ENCODE results near the gene HOXA6. TPM values are rescaled to one million over a fixed set of nuclear protein-coding genes. Genes with fewer than 3 reads are reported as not detected.

Gene HOXA6
- total and polyA plus RNA-seq, 2 experiments from 2014 or later, result not detected

DNA sequence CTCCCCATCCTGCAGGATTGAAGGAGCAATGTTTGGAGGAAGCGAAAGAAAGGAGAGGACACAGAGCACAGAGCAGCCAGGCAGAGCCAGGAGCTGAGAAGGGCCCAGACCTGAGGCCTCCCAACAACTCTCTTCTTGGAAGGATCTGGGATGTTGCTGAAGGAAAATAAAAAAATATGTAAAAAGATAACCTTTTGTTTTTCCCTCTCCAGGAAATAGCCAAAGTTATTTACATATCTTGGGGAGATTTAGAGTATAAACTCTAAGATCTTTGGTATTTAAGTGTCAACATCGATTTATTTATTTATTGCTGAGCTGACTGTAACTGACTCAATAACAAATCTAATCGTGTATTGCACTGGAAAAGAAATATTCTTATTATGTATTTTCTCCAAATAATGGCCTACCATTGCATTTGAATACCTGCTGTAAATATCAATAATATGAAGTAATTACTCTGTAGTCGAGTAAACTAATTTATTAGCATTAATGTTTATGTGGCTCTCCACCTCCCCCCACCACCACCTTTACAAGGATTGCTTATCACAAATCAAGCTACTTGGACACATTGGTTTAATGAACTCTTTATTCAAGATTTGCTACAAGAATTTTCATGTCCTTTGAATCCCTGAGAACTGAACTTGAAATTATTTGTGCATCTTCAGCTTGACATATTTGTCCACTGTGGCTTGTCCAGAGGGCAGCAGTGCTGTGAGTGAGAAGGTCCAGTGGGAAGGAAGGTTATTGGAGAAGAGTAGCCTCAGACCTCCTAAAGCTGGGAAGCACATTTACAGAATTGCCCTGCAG, 39.3 kb upstream of the HOXA6 start:
- DNase-seq (ENCODE audit: low spot score), result no peak
- Histone ChIP-seq H3K4me3 (peak overlapping the region; percentile 48), H3K9me2 (ENCODE audit: insufficient read depth) (no peaks in the 10 kb centered on the region), H3K36me3 (ENCODE audit: insufficient read depth) (no peaks in the 10 kb centered on the region), H3K4me2 (peak overlapping the region; percentile 77), H3F3A (replicated peaks; ENCODE audit: low read depth) (peaks cover 74% of the 10 kb centered on the region), H3K27ac (ENCODE audit: low read depth) (no peak overlapping the region), H3K27me3 (ENCODE audit: insufficient read depth) (peaks cover 100% of the 10 kb centered on the region), H3K79me2 (replicated peaks; ENCODE audit: insufficient read depth) (no peaks in the 10 kb centered on the region), H4K20me1 (replicated peaks; ENCODE audit: insufficient read depth) (peaks cover 49% of the 10 kb centered on the region), H2AFZ (no peak overlapping the region), H3K4me1 (ENCODE audit: insufficient read depth) (peaks cover 70% of the 10 kb centered on the region)
- Mint-ChIP-seq H3K4me1 (peaks cover 38% of the 10 kb centered on the region), H3K4me3 (no peak overlapping the region; the same call in 2 of the 3 replicates), H3K27me3 (ENCODE audit: insufficient read depth, low read depth, poor library complexity) (peaks cover 100% of the 10 kb centered on the region), H3K27ac (no peak overlapping the region), H3K36me3 (ENCODE audit: low read depth) (no peaks in the 10 kb centered on the region), H3K9me3 (peaks cover 4% of the 10 kb centered on the region; the same call in 2 of the 3 replicates)
- no peak for ATAC-seq
- TF ChIP-seq ZNF331 (CRISPR knock-in tag; IDR thresholded peaks at IDR 0.05; ENCODE audit: low read depth), result no peak
- peak; percentile 80 for TF ChIP-seq EZH2 (IDR thresholded peaks at IDR 0.05; ENCODE audit: low read depth, unreplicated experiment)

DNA sequence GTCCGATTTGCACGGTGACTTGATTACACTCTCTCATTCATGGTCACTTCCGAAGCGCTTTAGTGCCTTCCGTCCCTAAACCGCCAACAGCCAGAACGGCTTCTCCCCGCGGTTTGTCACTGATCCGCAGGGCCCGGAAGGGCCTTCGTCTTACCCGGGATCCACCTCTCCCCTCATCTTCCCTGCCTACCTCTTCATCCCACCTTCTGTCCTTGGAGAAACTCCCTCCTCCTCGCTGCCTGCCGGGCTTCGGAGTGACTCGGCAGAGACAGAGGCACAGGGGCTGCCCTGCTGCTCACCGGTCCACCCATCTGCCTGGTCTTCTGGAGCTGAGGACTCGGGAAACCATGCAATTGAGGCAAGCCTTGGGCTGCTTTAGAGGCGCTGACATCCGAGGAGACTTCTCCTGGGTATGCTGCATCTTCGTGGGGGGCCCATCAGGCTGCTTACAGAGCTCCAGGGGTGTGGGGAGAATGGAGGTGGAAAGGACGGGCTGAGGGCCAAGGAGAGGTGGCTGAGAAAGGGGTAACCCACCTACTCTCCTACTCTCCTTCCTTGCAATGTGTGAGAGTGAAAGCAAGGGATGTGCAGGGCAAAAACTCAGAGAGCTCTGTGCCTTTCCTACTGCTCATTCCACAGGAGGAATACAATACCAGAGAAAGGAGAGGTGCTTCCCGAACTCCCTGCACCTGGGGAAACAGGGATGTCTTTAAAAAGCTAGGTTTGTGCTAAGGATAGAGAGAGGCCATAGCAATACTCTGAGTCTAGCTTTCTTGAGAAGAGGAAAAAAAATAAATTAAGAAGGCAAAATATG, 38.5 kb upstream of the HOXA6 start:
- peaks cover 57% of the 10 kb centered on the region for H4K20me1 ChIP-seq (replicated peaks; ENCODE audit: insufficient read depth)
- no peak for DNase-seq (ENCODE audit: low spot score)
- no peaks in the 10 kb centered on the region for H3K9me2 ChIP-seq (ENCODE audit: insufficient read depth)
- H3K4me3 ChIP-seq, result peak overlapping the region; percentile 44
- H3K79me2 ChIP-seq (replicated peaks; ENCODE audit: insufficient read depth), result no peaks in the 10 kb centered on the region
- H3K36me3 Mint-ChIP-seq (ENCODE audit: low read depth), result no peaks in the 10 kb centered on the region
- peaks cover 66% of the 10 kb centered on the region for H3F3A ChIP-seq (replicated peaks; ENCODE audit: low read depth)
- peaks cover 100% of the 10 kb centered on the region for H3K27me3 Mint-ChIP-seq (ENCODE audit: insufficient read depth, low read depth, poor library complexity)
- H3K36me3 ChIP-seq (ENCODE audit: insufficient read depth), result no peaks in the 10 kb centered on the region
- H3K9me3 Mint-ChIP-seq, result peaks cover 4% of the 10 kb centered on the region; the same call in 2 of the 3 replicates
- peaks cover 68% of the 10 kb centered on the region for H3K4me1 ChIP-seq (ENCODE audit: insufficient read depth)
- H3K27me3 ChIP-seq (ENCODE audit: insufficient read depth), result peaks cover 100% of the 10 kb centered on the region
- H3K27ac Mint-ChIP-seq, result no peak overlapping the region
- no peak overlapping the region for H2AFZ ChIP-seq
- TF ChIP-seq, protein P1, sequence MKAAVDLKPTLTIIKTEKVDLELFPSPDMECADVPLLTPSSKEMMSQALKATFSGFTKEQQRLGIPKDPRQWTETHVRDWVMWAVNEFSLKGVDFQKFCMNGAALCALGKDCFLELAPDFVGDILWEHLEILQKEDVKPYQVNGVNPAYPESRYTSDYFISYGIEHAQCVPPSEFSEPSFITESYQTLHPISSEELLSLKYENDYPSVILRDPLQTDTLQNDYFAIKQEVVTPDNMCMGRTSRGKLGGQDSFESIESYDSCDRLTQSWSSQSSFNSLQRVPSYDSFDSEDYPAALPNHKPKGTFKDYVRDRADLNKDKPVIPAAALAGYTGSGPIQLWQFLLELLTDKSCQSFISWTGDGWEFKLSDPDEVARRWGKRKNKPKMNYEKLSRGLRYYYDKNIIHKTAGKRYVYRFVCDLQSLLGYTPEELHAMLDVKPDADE (IDR thresholded peaks at IDR 0.05), result no peak
- peak; percentile 66 for TF ChIP-seq EZH2phosphoT487 (IDR thresholded peaks at IDR 0.05; ENCODE audit: unreplicated experiment)
- peak; percentile 89 for TF ChIP-seq EZH2 (IDR thresholded peaks at IDR 0.05; ENCODE audit: low read depth, unreplicated experiment)
- peak overlapping the region; percentile 72 for H3K4me2 ChIP-seq
- H3K27ac ChIP-seq (ENCODE audit: low read depth), result no peak overlapping the region
- H3K4me1 Mint-ChIP-seq, result peaks cover 38% of the 10 kb centered on the region
- ATAC-seq, result no peak
- H3K4me3 Mint-ChIP-seq, result no peak overlapping the region; the same call in 2 of the 3 replicates

Measured in GM23338 (cell line).